Thoracic aorta (tissue), 2 donors: Measurements from ENCODE around the gene ITGBL1. TPM values are rescaled to one million over a fixed set of nuclear protein-coding genes. Genes with fewer than 3 reads are reported as not detected.

Experiments
- ATAC-seq: fragments of 150-250 bp; one replicate; pipeline ENCODE4 v1.8.0; 2017; ENCODE audit warnings: low read depth; ENCODE audit not compliant: insufficient number of reproducible peaks, low FRiP score
- DNase-seq: peaks from one replicate; pipeline ENCODE4 v3.0.0-alpha.2; 2020; ENCODE audit warnings: low spot score
- H3K27ac ChIP-seq, 2 donors: fragments of 200-600 bp; sonication (generic); 1 replicate in 1 of 2; 2 replicates in 1 of 2; pipeline ENCODE4 v1.5.1; 2016; ENCODE audit warnings: mild to moderate bottlenecking in 2 of 2, moderate library complexity in 2 of 2
- H3K27me3 ChIP-seq: fragments of 200-600 bp; sonication (generic); replicated peaks from 2 replicates; pipeline ENCODE4 v1.6.0; 2016; ENCODE audit warnings: mild to moderate bottlenecking; ENCODE audit not compliant: insufficient read depth
- H3K36me3 ChIP-seq: fragments of 200-600 bp; sonication (generic); one replicate; pipeline ENCODE4 v1.5.1; 2016
- H3K4me1 ChIP-seq, 2 donors: fragments of 200-600 bp; sonication (generic); 1 replicate in 1 of 2; 2 replicates in 1 of 2; pipeline versions ENCODE4 v1.5.1 to v1.6.0; 2016; ENCODE audit warnings: low read depth in 2 of 2, mild to moderate bottlenecking in 1 of 2; ENCODE audit not compliant: control insufficient read depth in 1 of 2
- H3K4me3 ChIP-seq: fragments of 200-600 bp; sonication (generic); 2 replicates; pipeline ENCODE4 v1.5.1; 2016; ENCODE audit warnings: mild to moderate bottlenecking
- H3K9me3 ChIP-seq: fragments of 200-600 bp; sonication (generic); 2 replicates; pipeline ENCODE4 v1.5.1; 2016
- total RNA-seq, 2 donors: library from RNA; depleted of rRNA; stranded (reverse); fragments of >200 nt; gene quantifications; one replicate each; pipeline versions ENCODE4 v1.1.0 to v1.2.3, GENCODE V29; 2016
- TF ChIP-seq, protein P1 (sequence below): fragments of 200-600 bp; sonication (generic); IDR thresholded peaks from one replicate; pipeline ENCODE4 v1.5.1; 2019; ENCODE audit warnings: antibody characterized with exemption

ITGBL1 gene
- total RNA-seq, 2 donors from 2014 or later, result 179 to 224 TPM

DNA sequence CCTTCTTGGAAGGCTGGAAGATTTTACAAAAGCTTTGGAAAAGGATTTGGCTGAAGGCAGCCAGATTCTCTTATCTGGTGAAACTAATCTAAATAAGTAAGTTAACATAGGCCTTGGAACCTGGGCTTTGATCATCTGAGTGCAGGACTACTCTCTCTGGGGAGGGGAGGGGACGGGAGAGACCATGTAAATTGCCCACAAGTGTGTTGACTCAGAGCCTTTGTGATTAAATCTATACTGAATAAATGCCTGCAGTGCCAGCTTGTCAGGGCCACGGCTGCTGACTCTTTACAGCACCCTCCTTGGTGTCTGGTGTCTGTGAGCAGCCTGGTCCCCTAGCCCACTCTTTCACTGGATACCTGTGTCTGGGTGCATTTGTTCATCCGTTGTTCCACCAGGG lies 251.4 kb downstream of the ITGBL1 start:
- Histone ChIP-seq H3K4me1 (peaks cover 3 to 17% of the 10 kb centered on the region in 2 donors), H3K4me3 (no peak overlapping the region), H3K9me3 (no peaks in the 10 kb centered on the region), H3K27ac (no peak overlapping the region), H3K27me3 (no peaks in the 10 kb centered on the region), H3K36me3 (peaks cover 15% of the 10 kb centered on the region)
- TF ChIP-seq, protein P1, sequence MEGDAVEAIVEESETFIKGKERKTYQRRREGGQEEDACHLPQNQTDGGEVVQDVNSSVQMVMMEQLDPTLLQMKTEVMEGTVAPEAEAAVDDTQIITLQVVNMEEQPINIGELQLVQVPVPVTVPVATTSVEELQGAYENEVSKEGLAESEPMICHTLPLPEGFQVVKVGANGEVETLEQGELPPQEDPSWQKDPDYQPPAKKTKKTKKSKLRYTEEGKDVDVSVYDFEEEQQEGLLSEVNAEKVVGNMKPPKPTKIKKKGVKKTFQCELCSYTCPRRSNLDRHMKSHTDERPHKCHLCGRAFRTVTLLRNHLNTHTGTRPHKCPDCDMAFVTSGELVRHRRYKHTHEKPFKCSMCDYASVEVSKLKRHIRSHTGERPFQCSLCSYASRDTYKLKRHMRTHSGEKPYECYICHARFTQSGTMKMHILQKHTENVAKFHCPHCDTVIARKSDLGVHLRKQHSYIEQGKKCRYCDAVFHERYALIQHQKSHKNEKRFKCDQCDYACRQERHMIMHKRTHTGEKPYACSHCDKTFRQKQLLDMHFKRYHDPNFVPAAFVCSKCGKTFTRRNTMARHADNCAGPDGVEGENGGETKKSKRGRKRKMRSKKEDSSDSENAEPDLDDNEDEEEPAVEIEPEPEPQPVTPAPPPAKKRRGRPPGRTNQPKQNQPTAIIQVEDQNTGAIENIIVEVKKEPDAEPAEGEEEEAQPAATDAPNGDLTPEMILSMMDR, result no peak
- DNase-seq (no peak), ATAC-seq (no peak)

DNA sequence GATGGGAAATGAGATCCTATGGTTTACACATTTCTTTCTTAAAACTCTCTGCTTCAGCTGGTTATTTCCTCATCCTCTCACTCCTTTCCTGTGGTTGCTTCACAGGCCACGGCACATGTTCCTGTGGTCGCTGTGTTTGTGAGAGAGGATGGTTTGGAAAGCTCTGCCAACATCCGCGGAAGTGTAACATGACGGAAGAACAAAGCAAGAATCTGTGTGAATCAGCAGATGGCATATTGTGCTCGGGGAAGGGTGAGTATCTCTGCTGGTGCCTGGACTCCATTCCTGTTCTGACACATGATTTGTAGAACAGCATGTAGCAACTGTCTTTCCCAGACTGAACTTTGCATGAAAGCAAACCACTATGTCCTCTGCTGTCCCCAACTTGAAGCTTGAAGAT lies 254.2 kb downstream of the ITGBL1 start:
- ATAC-seq (no peak), DNase-seq (no peak)
- Histone ChIP-seq H3K36me3 (peaks cover 15% of the 10 kb centered on the region), H3K27ac (no peak overlapping the region), H3K4me1 (no peaks in the 10 kb centered on the region), H3K27me3 (no peaks in the 10 kb centered on the region), H3K9me3 (no peaks in the 10 kb centered on the region), H3K4me3 (no peak overlapping the region)
- TF ChIP-seq, protein P1, result no peak

DNA sequence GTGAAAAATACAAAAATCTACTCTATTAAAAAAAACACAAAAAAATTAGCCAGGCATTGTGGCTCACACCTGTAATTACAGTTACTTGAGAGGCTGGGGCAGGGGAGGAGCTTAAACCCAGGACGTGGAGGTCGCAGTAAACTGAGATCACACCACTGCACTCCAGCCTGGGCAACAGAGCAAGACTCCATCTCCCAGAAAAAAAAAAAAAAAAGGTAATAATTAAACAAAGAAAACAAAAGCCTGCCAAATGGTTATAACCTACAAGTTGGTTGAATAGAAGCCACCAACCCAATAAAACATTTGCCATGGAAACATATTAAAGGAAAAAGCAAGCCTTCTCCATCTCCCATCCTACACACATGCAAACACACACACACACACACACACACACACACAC lies 255.2 kb downstream of the ITGBL1 start:
- Histone ChIP-seq H3K4me1 (peaks cover 0 to 4% of the 10 kb centered on the region in 2 donors), H3K36me3 (peaks cover 15% of the 10 kb centered on the region), H3K9me3 (no peaks in the 10 kb centered on the region), H3K27me3 (no peaks in the 10 kb centered on the region), H3K4me3 (no peak overlapping the region), H3K27ac (no peak overlapping the region)
- DNase-seq, result no peak
- no peak for ATAC-seq
- TF ChIP-seq, protein P1, result no peak

DNA sequence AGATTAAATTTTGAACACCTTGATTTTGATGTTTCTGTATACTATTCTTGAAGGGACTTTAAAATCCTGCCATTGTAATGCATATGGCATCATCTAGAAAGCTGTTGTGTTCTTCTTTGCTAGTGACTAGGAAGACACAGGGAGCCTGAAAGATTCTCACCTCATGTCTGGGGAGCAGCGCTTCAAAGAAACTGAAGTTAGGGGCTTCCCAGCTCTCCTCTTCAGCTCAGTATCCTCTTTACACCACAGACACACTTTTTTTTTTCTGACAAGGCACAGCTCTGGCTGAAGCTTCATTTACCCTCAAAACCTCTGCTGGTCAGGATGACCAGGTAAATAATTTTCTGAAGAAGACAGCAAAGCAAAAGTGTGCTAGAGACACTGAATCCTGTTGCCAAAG lies 255.6 kb downstream of the ITGBL1 start:
- Histone ChIP-seq H3K9me3 (no peaks in the 10 kb centered on the region), H3K36me3 (peaks cover 15% of the 10 kb centered on the region), H3K4me1 (peaks cover 0 to 4% of the 10 kb centered on the region in 2 donors), H3K27me3 (no peaks in the 10 kb centered on the region), H3K4me3 (no peak overlapping the region), H3K27ac (no peak overlapping the region)
- TF ChIP-seq, protein P1, result no peak
- ATAC-seq (no peak), DNase-seq (no peak)

DNA sequence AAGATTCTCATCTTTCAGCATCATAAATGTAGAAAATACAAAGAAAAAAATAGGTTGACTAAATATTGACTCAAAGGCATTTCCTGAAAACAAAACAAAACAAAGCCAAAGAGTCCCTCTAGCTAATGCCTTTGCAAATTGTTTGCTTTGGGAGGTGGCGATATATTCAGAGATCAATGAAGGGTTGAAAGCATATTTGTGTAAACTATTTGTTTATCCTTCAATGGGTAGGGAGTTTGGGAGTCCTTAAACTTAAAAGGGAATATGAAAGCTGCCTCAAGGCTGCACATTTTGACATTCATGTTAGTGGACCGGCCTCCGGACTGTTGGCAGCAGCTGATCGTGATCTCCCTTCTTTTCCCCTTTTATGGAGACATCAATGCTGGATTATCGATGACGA lies 257.5 kb downstream of the ITGBL1 start:
- no peak for DNase-seq
- TF ChIP-seq, protein P1, result no peak
- H3K36me3 ChIP-seq, result peaks cover 22% of the 10 kb centered on the region
- H3K27me3 ChIP-seq, result no peaks in the 10 kb centered on the region
- H3K27ac ChIP-seq, result no peak overlapping the region
- H3K4me1 ChIP-seq, result peaks cover 0 to 4% of the 10 kb centered on the region in 2 donors
- ATAC-seq, result no peak
- no peak overlapping the region for H3K4me3 ChIP-seq
- no peaks in the 10 kb centered on the region for H3K9me3 ChIP-seq
